Keratinocyte (primary cell): ENCODE data around the gene SCARB1. TPM values are rescaled to one million over a fixed set of nuclear protein-coding genes. Genes with fewer than 3 reads are reported as not detected.

Experiments used
- DNase-seq: peaks from one replicate; pipeline ENCODE4 v3.0.0-alpha.2; 2011; ENCODE audit warnings: low read depth, missing footprints, low spot score
- FAIRE-seq: peaks from 2 replicates; lab custom pipeline; 2011; peaks lifted over from hg19 to GRCh38; lab: Jason Lieb, UNC
- H2AFZ ChIP-seq: 2 replicates; pipeline ENCODE4 v1.6.0; 2012; ENCODE audit warnings: low read length, control low read depth, inconsistent platforms; ENCODE audit not compliant: control insufficient read depth
- H3K27ac ChIP-seq: 2 replicates; pipeline ENCODE4 v1.5.1; 2011; ENCODE audit warnings: low read length; ENCODE audit not compliant: control insufficient read depth, insufficient read depth
- H3K27me3 ChIP-seq: 3 replicates; pipeline ENCODE4 v1.6.0; 2011; ENCODE audit warnings: low read length; ENCODE audit not compliant: control insufficient read depth, insufficient read depth; ENCODE audit errors: extremely low read depth
- H3K36me3 ChIP-seq, 2 experiments: 2 replicates in 1 of 2; 3 replicates in 1 of 2; pipeline ENCODE4 v1.5.1; 2011; ENCODE audit warnings: low read length in 2 of 2, mild to moderate bottlenecking in 1 of 2; ENCODE audit not compliant: control insufficient read depth in 2 of 2, insufficient read depth in 2 of 2; ENCODE audit errors: extremely low read depth in 1 of 2
- H3K4me1 ChIP-seq: 3 replicates; pipeline ENCODE4 v1.5.1; 2011; ENCODE audit warnings: low read length; ENCODE audit not compliant: control insufficient read depth, insufficient read depth; ENCODE audit errors: extremely low read depth
- H3K4me2 ChIP-seq: 3 replicates; pipeline ENCODE4 v1.6.0; 2011; ENCODE audit warnings: low read depth, low read length; ENCODE audit not compliant: control insufficient read depth, insufficient read depth; ENCODE audit errors: extremely low read depth
- H3K4me3 ChIP-seq, 3 experiments: fragments of 200-600 bp in 1 of 3; sonication (generic) in 1 of 3; 2 replicates in 2 of 3; 3 replicates in 1 of 3; pipeline ENCODE4 v1.5.1; 2011 to 2016; ENCODE audit warnings: low read length in 3 of 3, mild to moderate bottlenecking in 3 of 3, control low read depth in 2 of 3, inconsistent platforms in 1 of 3, low read depth in 1 of 3, mixed read lengths in 1 of 3, mixed run types in 1 of 3, moderate library complexity in 1 of 3; ENCODE audit not compliant: control insufficient read depth in 2 of 3, insufficient read depth in 2 of 3; ENCODE audit errors: extremely low read depth in 1 of 3
- H3K79me2 ChIP-seq: 2 replicates; pipeline ENCODE4 v1.6.0; 2012; ENCODE audit warnings: low read length; ENCODE audit not compliant: control insufficient read depth, insufficient read depth
- H3K9ac ChIP-seq: 3 replicates; pipeline ENCODE4 v1.6.0; 2011; ENCODE audit warnings: low read length; ENCODE audit not compliant: control insufficient read depth, insufficient read depth; ENCODE audit errors: extremely low read depth
- H3K9me1 ChIP-seq: 3 replicates; pipeline ENCODE4 v1.6.0; 2011; ENCODE audit warnings: low read length; ENCODE audit not compliant: control insufficient read depth, insufficient read depth; ENCODE audit errors: extremely low read depth
- H3K9me3 ChIP-seq: 2 replicates; pipeline ENCODE4 v1.5.1; 2012; ENCODE audit warnings: low read depth, low read length; ENCODE audit not compliant: control insufficient read depth
- H4K20me1 ChIP-seq: 3 replicates; pipeline ENCODE4 v1.6.0; 2011; ENCODE audit warnings: low read length; ENCODE audit not compliant: control insufficient read depth, insufficient read depth; ENCODE audit errors: extremely low read depth
- CTCF ChIP-seq, 3 experiments: IDR thresholded peaks in 1 of 3; conservative IDR thresholded peaks in 1 of 3; optimal IDR thresholded peaks in 1 of 3; 2 replicates in 2 of 3; 3 replicates in 1 of 3; pipeline versions ENCODE3 to v1.5.1; 2011; ENCODE audit warnings: low read length in 3 of 3, mild to moderate bottlenecking in 3 of 3, moderate library complexity in 2 of 3, control low read depth in 1 of 3, inconsistent platforms in 1 of 3; ENCODE audit not compliant: insufficient read depth in 2 of 3; ENCODE audit errors: extremely low read depth in 1 of 3
- EZH2 ChIP-seq: IDR thresholded peaks from one replicate; pipeline ENCODE4 v1.6.1; 2012; ENCODE audit warnings: inconsistent platforms, mild to moderate bottlenecking, low read length, moderate library complexity
- dilution Hi-C: fragments of 300-500 bp; cut with MboI; formaldehyde crosslinking; loops from one replicate; pipeline ENCODE4 v1.7.0; 2020; ENCODE audit warnings: low sequenced_read_pairs; ENCODE audit not compliant: extremely low pct_ligation_motif_present
- polyA plus RNA-seq, 5 experiments: library from polyadenylated mRNA; depleted of rRNA in 3 of 5; stranded (reverse) in 3 of 5; stranded (forward) in 1 of 5; unstranded in 1 of 5; fragments of >200 nt; gene quantifications; 1 replicate in 1 of 5; 2 replicates in 3 of 5; 3 replicates in 1 of 5; pipeline versions ENCODE4 v1.2.1 to v1.2.3, GENCODE V29; 2011 to 2012; ENCODE audit warnings: missing spikeins in 2 of 5, low read depth in 1 of 5, low replicate concordance in 1 of 5

SCARB1 gene
- polyA plus RNA-seq, 1 donor (not counting 4 experiments of a cell fraction or from before 2014, with no cell fraction given), result 40.9 TPM

DNA sequence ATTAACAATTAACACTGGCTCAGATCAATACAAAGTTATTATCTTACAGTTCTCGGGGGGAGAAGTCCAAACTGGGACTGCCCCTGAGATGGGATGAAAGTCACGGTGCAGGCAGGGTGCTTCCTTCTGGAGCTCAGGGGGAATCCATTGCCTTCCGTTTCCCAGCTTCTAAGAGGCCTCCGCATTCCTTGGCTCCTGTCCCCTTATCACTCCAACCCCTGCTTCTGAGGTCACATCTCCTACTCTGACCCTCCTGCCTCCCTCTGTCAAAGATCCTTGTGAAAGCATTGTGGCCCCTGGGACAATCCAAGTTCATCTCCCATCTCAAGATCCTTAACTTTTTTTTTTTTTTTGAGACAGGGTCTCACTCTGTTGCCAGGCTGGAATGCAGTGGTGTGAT, 30.8 kb downstream of the SCARB1 start:
- FAIRE-seq (no peak), DNase-seq (no peak)
- dilution Hi-C loops, result no loop called here
- Histone ChIP-seq H3K27ac (no peak overlapping the region), H3K4me3 (no peak overlapping the region), H3K4me2 (no peak overlapping the region), H3K4me1 (peaks cover 19% of the 10 kb centered on the region), H3K36me3 (peaks cover 0 to 8% of the 10 kb centered on the region in 2 experiments), H4K20me1 (peaks cover 4% of the 10 kb centered on the region), H2AFZ (no peak overlapping the region), H3K9me3 (peaks cover 5% of the 10 kb centered on the region), H3K27me3 (no peaks in the 10 kb centered on the region), H3K9me1 (no peaks in the 10 kb centered on the region), H3K9ac (no peak overlapping the region), H3K79me2 (peaks cover 38% of the 10 kb centered on the region)
- TF ChIP-seq EZH2 (no peak), CTCF (optimal IDR thresholded peaks at IDR 0.05 in 1 of 3, IDR thresholded peaks at IDR 0.05 in 1 of 3, conservative IDR thresholded peaks at IDR 0.05 in 1 of 3; ENCODE audit: extremely low read depth in 1 of 3, insufficient read depth in 2 of 3, low read length in 3 of 3) (no peak)

DNA sequence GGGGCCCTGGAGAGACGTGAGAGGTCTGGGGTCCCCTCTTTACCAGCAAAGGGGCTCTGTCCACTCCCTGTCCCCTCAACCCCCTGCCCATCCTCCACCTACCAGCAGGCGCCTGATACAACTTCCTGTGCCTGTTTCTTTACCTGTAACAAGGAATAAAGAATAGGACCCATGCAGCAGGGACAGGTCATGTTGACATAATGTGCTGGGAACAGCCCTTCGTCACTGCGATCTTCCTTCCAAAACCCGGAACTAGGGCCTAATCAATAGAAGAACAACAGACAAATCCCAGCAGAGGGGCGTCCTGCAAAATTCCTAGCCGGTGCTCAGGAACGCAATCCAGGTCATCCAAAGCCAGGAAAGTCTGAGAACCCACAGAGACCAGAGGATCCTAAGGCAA, 32.1 kb downstream of the SCARB1 start:
- Histone ChIP-seq H3K9ac (no peak overlapping the region), H3K27ac (no peak overlapping the region), H2AFZ (no peak overlapping the region), H3K79me2 (peaks cover 36% of the 10 kb centered on the region), H3K4me3 (no peak overlapping the region), H3K9me3 (peaks cover 5% of the 10 kb centered on the region), H3K4me2 (no peak overlapping the region), H3K9me1 (no peaks in the 10 kb centered on the region), H4K20me1 (no peaks in the 10 kb centered on the region), H3K36me3 (peaks cover 0 to 6% of the 10 kb centered on the region in 2 experiments), H3K4me1 (peaks cover 18% of the 10 kb centered on the region), H3K27me3 (no peaks in the 10 kb centered on the region)
- dilution Hi-C loops, result no loop called here
- no peak for FAIRE-seq
- DNase-seq, result no peak
- no peak for TF ChIP-seq EZH2
- TF ChIP-seq CTCF (optimal IDR thresholded peaks at IDR 0.05 in 1 of 3, IDR thresholded peaks at IDR 0.05 in 1 of 3, conservative IDR thresholded peaks at IDR 0.05 in 1 of 3; ENCODE audit: extremely low read depth in 1 of 3, insufficient read depth in 2 of 3, low read length in 3 of 3), result no peak
